NT2/D1 (cell line): ENCODE measurements around the gene MT1H.
A peak's percentile ranks its signal among the peaks of the same experiment; 100 is the strongest.

Source experiments
- DNase-seq: peaks from one replicate; pipeline ENCODE4 v3.0.0-alpha.2; 2011; ENCODE audit warnings: low read depth, low spot score
- H3K27me3 ChIP-seq: 2 replicates; pipeline ENCODE4 v1.6.0; 2011; ENCODE audit warnings: mild to moderate bottlenecking; ENCODE audit not compliant: insufficient read length, insufficient read depth
- H3K36me3 ChIP-seq: 2 replicates; pipeline ENCODE4 v1.6.1; 2011; ENCODE audit warnings: mild to moderate bottlenecking, low read length, mixed read lengths; ENCODE audit not compliant: insufficient read depth, insufficient read length
- H3K4me1 ChIP-seq: 2 replicates; pipeline ENCODE4 v1.5.1; 2011; ENCODE audit not compliant: insufficient read depth, insufficient read length
- H3K4me3 ChIP-seq: 2 replicates; pipeline ENCODE4 v1.5.1; 2011; ENCODE audit warnings: low read depth; ENCODE audit not compliant: insufficient read length
- H3K9ac ChIP-seq: 2 replicates; pipeline ENCODE4 v1.6.0; 2011; ENCODE audit warnings: low read depth; ENCODE audit not compliant: insufficient read length
- H3K9me3 ChIP-seq: 2 replicates; pipeline ENCODE4 v1.5.1; 2011; ENCODE audit warnings: mild to moderate bottlenecking, low read length; ENCODE audit not compliant: insufficient read depth
- SUZ12 ChIP-seq: IDR thresholded peaks from 2 replicates; pipeline ENCODE4 v1.6.1; 2011; ENCODE audit not compliant: insufficient read length, insufficient read depth; ENCODE audit errors: extremely low read depth
- YY1 ChIP-seq: IDR thresholded peaks from 2 replicates; pipeline ENCODE4 v1.6.1; 2011; ENCODE audit not compliant: insufficient read length, insufficient read depth
- ZNF274 ChIP-seq: IDR thresholded peaks from 2 replicates; pipeline ENCODE4 v1.6.1; 2011; ENCODE audit warnings: mild to moderate bottlenecking, low read depth, low read length

The MT1H gene

DNA sequence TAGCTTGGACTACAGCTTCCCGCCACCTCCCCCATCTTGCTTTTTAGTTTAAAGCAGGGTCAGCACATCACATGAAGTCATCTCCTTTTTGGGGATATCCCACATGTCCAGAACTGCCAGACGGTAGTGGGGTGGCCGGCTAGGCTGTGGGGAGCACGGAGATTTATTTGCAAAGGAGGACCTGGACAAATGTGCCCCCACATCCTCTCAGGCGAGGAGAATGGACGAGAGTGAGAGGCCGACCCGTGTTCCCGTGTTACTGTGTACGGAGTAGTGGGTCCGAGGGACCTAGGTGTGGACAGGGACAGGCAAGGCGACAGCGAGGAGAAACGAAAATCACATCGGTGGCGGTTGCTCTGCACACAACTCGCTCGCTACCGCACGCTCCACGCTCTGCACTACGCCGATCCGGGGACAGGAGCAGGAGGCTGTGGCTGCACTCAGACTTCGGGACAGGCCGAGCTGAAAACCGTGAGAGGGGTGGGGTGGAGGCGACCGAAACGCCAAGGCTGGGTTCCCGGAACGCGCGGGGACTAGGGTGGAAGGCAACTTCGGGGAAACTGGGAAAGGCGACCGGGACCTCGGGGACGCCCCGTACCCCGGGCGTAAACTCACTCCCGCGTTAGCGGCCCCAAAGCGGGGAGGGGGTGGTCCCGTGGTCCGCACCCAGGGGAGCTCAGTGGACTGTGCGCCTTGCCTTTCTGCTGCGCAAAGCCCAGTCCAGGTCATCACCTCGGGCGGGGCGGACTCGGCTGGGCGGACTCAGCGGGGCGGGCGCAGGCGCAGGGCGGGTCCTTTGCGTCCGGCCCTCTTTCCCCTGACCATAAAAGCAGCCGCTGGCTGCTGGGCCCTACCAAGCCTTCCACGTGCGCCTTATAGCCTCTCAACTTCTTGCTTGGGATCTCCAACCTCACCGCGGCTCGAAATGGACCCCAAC, 31.5 kb upstream of the MT1H start, which contains the start of gene MT1A:
MT1A (plus strand) TSS at position 853 of the 937 bp plus-strand sequence; CDS start at position 926, 73 bp downstream.
- no peaks in the 10 kb centered on the region for H3K9me3 ChIP-seq
- H3K4me3 ChIP-seq = peak within 1 kb of the TSS; percentile 55
- peak within 1 kb of the TSS; percentile 80 for H3K9ac ChIP-seq
- DNase-seq = no peak
- peaks cover 75% of the 10 kb centered on the region for H3K27me3 ChIP-seq
- no peaks in the 10 kb centered on the region for H3K36me3 ChIP-seq
- TF ChIP-seq YY1 (no peak), SUZ12 (peak; percentile 85), ZNF274 (no peak)
- H3K4me1 ChIP-seq = peaks cover 7% of the 10 kb centered on the region

DNA sequence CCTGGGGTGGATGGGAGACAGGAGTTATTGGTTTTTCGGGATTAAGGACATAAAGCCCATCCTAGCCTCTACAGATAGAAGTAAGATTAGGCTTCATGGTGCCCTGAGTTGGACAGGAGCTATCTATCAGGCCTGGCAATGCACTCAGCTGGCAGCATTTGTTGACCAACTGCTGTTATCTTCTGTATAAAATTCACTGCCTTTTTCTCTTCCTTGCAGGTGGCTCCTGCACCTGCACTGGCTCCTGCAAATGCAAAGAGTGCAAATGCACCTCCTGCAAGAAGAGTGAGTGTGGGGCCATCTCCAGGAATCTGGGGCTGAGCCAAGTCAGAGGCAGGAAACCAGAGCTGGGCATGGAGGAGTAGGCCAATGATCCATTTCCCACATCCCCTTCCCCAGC, 30.6 kb upstream of the MT1H start:
- Histone ChIP-seq H3K4me1 (peaks cover 10% of the 10 kb centered on the region), H3K9me3 (no peaks in the 10 kb centered on the region), H3K4me3 (no peak overlapping the region), H3K36me3 (no peaks in the 10 kb centered on the region), H3K9ac (no peak overlapping the region), H3K27me3 (peaks cover 65% of the 10 kb centered on the region)
- TF ChIP-seq SUZ12 (no peak), ZNF274 (no peak), YY1 (no peak)
- no peak for DNase-seq

DNA sequence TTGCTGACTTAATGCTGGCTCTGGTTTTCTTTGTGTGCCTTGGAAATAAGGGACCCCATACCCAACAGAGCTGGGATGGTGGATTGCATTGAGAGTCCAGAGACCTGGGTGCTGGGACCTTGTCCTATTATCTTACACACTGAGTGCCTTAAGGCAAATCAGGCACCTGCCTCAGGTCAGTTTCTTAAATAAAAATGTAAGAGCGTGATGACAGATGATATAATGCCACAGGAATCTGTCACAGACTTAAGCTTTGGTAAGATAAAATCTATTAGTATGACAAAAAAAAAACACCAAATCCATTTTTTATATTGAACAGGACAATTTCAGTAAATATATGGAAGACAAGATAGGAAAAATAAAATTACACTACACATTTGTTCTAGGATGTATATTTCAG, 29.5 kb upstream of the MT1H start:
- Histone ChIP-seq H3K4me1 (peaks cover 10% of the 10 kb centered on the region), H3K36me3 (no peaks in the 10 kb centered on the region), H3K9ac (no peak overlapping the region), H3K9me3 (no peaks in the 10 kb centered on the region), H3K27me3 (peaks cover 57% of the 10 kb centered on the region), H3K4me3 (no peak overlapping the region)
- DNase-seq = no peak
- TF ChIP-seq SUZ12 (no peak), ZNF274 (no peak), YY1 (no peak)

DNA sequence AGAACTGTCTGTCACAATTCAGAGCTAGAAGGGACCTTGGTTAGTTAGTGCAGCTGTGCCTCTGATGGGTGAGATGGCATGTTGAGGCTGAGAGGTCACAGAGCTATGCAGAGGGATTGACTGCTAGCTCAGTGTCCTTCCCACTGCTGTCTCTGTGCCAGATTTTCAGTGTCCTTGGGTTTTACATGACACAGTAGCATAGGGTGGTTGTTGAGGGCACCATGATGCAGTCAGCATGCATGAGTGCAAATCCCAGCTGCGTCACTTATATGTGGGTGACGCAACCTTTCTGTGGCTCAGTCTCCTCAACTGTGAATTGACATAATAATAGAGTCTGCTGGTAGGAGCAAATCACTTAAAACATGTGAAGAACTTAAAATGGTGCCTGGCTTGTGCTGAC, 28.4 kb upstream of the MT1H start:
- H3K27me3 ChIP-seq = peaks cover 46% of the 10 kb centered on the region
- no peak for DNase-seq
- no peak overlapping the region for H3K9ac ChIP-seq
- TF ChIP-seq SUZ12 (no peak), ZNF274 (no peak), YY1 (no peak)
- H3K4me1 ChIP-seq = peaks cover 10% of the 10 kb centered on the region
- H3K9me3 ChIP-seq = no peaks in the 10 kb centered on the region
- H3K36me3 ChIP-seq = no peaks in the 10 kb centered on the region
- H3K4me3 ChIP-seq = no peak overlapping the region

DNA sequence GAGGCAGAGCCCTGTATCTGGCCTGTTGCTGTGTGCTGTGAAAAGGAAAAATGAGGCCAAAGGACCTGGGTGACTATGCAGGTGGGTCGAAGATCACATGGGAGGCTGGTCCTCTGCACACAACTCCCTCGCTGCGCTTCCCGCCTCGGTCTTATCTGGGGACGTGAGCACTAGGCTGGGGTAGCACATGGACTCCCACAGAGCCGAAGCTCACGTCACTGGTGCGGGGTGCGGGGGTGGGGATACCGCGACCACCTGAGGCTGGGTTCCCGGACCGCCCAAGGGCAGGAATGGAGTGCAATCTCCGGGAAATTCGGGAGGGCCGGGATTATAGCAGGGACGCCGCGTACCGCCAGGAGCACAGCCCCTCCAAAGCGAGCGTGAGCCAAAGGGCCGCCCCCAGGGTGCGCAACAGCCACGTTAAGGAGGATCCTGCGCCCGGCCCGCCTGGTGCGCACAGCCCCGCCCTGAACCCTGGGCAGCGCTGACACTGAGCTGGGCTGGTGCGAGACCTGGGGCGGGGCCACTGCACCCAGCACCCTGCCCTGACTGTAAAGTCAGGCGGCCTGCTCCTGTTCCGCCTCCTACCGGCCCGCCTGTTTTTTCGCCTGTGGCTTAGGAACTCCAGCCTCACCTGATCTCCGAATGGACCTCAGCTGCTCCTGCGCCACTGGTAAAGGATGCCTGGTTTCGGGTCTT, 26.4 kb upstream of the MT1H start:
- Histone ChIP-seq H3K9ac (no peak overlapping the region), H3K9me3 (no peaks in the 10 kb centered on the region), H3K36me3 (no peaks in the 10 kb centered on the region), H3K27me3 (peaks cover 26% of the 10 kb centered on the region), H3K4me3 (no peak overlapping the region), H3K4me1 (peaks cover 8% of the 10 kb centered on the region)
- no peak for DNase-seq
- TF ChIP-seq SUZ12 = no peak
- TF ChIP-seq ZNF274 = no peak
- no peak for TF ChIP-seq YY1

DNA sequence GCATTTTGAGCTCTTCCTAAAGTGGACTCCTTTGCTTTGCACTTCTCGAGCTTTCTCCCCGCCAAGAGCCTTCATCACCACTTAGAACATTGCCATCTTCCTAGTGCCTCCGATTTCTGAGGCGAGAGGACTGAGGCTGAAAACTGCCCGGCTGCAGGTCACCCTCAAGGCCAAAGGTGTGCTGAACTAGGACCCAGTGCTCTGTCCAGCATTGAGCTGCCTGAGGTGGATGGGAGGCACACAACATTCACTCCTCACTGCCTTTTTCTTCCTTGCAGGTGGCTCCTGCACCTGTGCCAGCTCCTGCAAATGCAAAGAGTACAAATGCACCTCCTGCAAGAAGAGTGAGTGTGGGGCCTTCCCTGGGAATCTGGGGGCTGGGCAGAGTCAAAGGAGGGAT, 25.8 kb upstream of the MT1H start:
- peaks cover 5% of the 10 kb centered on the region for H3K4me1 ChIP-seq
- H3K9ac ChIP-seq = no peak overlapping the region
- H3K4me3 ChIP-seq = no peak overlapping the region
- no peak for TF ChIP-seq ZNF274
- no peak for TF ChIP-seq SUZ12
- TF ChIP-seq YY1 = no peak
- peaks cover 20% of the 10 kb centered on the region for H3K27me3 ChIP-seq
- no peak for DNase-seq
- no peaks in the 10 kb centered on the region for H3K36me3 ChIP-seq
- no peaks in the 10 kb centered on the region for H3K9me3 ChIP-seq

DNA sequence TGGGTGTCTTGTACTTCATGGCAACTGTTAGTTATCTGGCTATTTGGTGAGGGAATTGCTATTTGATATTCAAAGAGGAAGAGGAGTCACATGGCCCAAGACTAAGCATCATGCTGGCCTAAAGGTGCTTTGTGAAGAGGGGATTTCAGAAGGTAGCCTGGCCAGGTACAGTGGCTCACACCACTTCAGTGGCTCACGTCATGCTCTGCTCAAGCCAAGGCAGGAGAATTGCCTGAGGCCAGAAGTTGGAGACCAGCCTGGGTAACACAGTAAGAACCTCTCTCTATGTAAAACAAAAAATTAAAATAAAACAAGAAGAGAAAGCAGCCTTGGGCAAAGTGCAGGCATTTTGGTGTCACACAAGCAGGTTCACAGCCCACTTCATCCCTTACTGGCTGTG, 24.3 kb upstream of the MT1H start:
- Histone ChIP-seq H3K4me1 (peaks cover 5% of the 10 kb centered on the region), H3K4me3 (no peak overlapping the region), H3K27me3 (peaks cover 5% of the 10 kb centered on the region), H3K9ac (no peak overlapping the region), H3K36me3 (no peaks in the 10 kb centered on the region), H3K9me3 (no peaks in the 10 kb centered on the region)
- no peak for DNase-seq
- TF ChIP-seq YY1 (no peak), SUZ12 (no peak), ZNF274 (no peak)
